ENCODE measurements around the gene CDX1. TPM values are rescaled to one million over a fixed set of nuclear protein-coding genes. Genes with fewer than 3 reads are reported as not detected.

Gene CDX1
- not detected in 5 replicates for total RNA-seq (2022; extraction: Qiagen RNA extraction; ENCODE audit: low read depth)

DNA sequence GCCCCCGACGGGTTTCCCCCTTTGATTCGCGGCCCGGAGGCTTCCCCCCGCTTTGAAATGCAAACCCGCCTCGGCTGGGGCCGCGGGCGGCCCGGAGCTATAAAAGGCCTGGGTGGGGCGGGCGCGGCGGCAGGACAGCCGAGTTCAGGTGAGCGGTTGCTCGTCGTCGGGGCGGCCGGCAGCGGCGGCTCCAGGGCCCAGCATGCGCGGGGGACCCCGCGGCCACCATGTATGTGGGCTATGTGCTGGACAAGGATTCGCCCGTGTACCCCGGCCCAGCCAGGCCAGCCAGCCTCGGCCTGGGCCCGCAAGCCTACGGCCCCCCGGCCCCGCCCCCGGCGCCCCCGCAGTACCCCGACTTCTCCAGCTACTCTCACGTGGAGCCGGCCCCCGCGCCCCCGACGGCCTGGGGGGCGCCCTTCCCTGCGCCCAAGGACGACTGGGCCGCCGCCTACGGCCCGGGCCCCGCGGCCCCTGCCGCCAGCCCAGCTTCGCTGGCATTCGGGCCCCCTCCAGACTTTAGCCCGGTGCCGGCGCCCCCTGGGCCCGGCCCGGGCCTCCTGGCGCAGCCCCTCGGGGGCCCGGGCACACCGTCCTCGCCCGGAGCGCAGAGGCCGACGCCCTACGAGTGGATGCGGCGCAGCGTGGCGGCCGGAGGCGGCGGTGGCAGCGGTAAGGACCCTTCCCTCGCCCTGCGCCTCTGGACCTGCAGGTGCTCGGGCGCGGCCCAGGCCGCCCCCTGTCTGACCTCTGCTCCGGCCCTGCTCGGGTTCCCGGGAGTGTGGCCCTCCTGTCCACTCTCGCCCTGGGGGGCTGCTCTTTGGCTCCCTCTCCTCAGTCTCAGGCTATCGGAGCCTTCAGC is at the start of gene CDX1:
Gene CDX1 (plus strand): TSS at position 129 of the 862 bp plus-strand sequence. CDS start 99 bp downstream, at position 228.

DNA sequence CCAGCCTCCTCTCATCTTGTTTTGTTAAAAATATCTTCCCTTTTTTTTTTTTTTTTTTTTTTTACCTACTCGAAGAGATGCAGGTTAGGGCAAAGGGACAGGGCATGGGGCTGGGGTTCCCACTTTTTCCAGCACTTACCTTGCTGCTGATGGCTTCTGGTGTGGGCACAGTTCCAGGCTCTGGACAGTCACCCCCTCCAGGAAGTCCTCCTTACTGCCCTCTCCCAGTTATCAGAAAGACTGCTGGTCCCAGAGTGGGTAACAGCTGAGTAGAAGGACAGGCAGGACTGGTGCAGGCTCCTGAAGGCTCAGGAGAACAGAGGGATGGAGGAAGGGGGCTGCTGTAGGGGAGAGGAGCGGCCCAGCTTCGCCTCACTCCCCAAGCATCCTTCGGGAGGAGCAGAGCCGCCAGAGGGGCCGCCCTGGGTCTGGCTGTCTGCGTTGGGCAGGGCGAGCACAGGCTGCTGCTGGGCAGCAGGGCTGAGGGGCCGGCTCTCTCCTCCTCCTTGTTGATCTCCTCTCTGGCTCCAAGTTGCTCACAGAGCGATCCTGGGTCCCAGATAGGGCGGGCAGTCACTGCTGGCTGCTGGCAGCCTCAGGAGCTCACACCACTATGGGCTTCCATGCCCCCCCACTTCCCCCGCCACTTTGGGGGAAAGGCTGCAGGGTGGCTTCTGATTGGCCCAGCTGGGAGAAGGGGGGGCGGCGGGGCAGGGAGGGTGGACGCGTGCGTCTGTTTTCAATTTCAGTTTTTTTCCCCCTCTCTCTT is 11.1 kb upstream of the CDX1 start, which contains the start of gene PDGFRB:
Gene PDGFRB (minus strand): TSS at position 588 of the 769 bp plus-strand sequence. CDS start 18,798 bp downstream, outside the sequence.

GRCh38 chr5:150189728-150190502 is 23.3 kb downstream of the CDX1 start, which contains the start of gene SLC6A7:
SLC6A7 (plus strand) TSS chr5:150190062; CDS start chr5:150190328, 266 bp downstream.

Other genes starting within 250 kb of the CDX1 start
- 0.19 to 0.38 TPM (median 0.25 TPM) in 5 replicates for gene PDE6A, start 222.0 kb upstream of the CDX1 start, total RNA-seq (2022; extraction: Qiagen RNA extraction; ENCODE audit: low read depth)
- gene SLC26A2, start 206.0 kb upstream of the CDX1 start, total RNA-seq (2022; extraction: Qiagen RNA extraction; ENCODE audit: low read depth) = 24.1 to 59.9 TPM (median 50.6 TPM) in 5 replicates
- gene TIGD6, start 166.1 kb upstream of the CDX1 start, total RNA-seq (2022; extraction: Qiagen RNA extraction; ENCODE audit: low read depth) = 5.2 to 8.2 TPM (median 5.8 TPM) in 5 replicates
- gene HMGXB3, start 166.0 kb upstream of the CDX1 start, total RNA-seq (2022; extraction: Qiagen RNA extraction; ENCODE audit: low read depth) = 25.1 to 34.0 TPM (median 32.9 TPM) in 5 replicates
- gene CSF1R, start 80.2 kb upstream of the CDX1 start, total RNA-seq (2022; extraction: Qiagen RNA extraction; ENCODE audit: low read depth) = 0.06 to 0.33 TPM (median 0.15 TPM) in 4 of 5 replicates, not detected in the other
- 0.13 to 1.0 TPM (median 0.47 TPM) in 5 replicates for gene PDGFRB, start 10.9 kb upstream of the CDX1 start, total RNA-seq (2022; extraction: Qiagen RNA extraction; ENCODE audit: low read depth)
- 0.04 TPM in 2 of 5 replicates, not detected in the others for gene SLC6A7, start 23.3 kb downstream of the CDX1 start, total RNA-seq (2022; extraction: Qiagen RNA extraction; ENCODE audit: low read depth)
- 0.69 to 1.1 TPM (median 0.98 TPM) in 5 replicates for gene CAMK2A, start 123.0 kb downstream of the CDX1 start, total RNA-seq (2022; extraction: Qiagen RNA extraction; ENCODE audit: low read depth)
- gene ARSI, start 136.1 kb downstream of the CDX1 start, total RNA-seq (2022; extraction: Qiagen RNA extraction; ENCODE audit: low read depth) = 22.1 to 46.5 TPM (median 38.3 TPM) in 5 replicates
- gene TCOF1, start 190.9 kb downstream of the CDX1 start, total RNA-seq (2022; extraction: Qiagen RNA extraction; ENCODE audit: low read depth) = 67.9 to 86.5 TPM (median 85.0 TPM) in 5 replicates
- not detected in 5 replicates for gene CD74, start 246.1 kb downstream of the CDX1 start, total RNA-seq (2022; extraction: Qiagen RNA extraction; ENCODE audit: low read depth)

Measured in A549 treated with ZK216348 at 1 μM for 4 hours (cell line).